Choroid plexus epithelial cell (primary cell): ENCODE results near the gene TMEM108.

Experiments
- DNase-seq: peaks from one replicate; pipeline ENCODE4 v3.0.0-alpha.2; 2010; ENCODE audit warnings: low read depth
- H3K4me3 ChIP-seq: 2 replicates; pipeline ENCODE4 v1.5.1; 2011; ENCODE audit warnings: low read depth, mild to moderate bottlenecking, control low read depth, low read length, moderate library complexity
- TF ChIP-seq, protein P1 (sequence below): conservative IDR thresholded peaks from 2 replicates; pipeline ENCODE4 v1.5.1; 2011; ENCODE audit warnings: low read depth, mild to moderate bottlenecking, control low read depth, inconsistent platforms, low read length, moderate library complexity

Gene TMEM108

DNA sequence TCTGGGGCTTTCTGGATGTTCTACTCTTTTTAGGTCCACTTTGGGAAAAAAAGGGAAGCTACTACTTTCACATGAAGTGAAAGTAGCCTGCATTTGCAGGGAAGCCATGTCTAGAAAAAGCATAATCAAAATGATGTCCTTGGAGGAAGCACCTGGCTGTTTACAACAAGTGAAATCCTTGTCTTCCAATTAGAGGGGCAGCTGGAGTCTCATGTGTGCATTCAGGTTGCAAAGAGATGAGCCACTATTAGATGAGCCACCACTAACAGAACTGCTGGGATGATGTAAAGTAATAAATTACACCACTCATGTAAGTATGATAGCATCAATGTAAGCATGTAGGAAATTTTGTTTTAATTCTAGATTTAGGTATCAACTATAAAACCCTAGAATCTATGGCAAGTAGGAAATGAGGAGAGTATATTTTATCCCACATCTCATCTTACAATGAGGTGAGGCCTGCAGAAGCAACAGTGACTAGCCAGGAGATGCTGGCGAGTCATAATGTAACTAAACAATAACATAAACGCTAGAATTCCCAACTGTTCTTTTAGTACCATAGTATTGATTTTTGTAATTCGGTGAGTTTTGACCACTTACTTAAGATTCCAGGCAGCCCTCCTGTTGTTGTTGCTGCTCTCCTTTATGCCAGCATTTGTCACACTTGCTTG, 75.9 kb downstream of the TMEM108 start:
- TF ChIP-seq, protein P1, sequence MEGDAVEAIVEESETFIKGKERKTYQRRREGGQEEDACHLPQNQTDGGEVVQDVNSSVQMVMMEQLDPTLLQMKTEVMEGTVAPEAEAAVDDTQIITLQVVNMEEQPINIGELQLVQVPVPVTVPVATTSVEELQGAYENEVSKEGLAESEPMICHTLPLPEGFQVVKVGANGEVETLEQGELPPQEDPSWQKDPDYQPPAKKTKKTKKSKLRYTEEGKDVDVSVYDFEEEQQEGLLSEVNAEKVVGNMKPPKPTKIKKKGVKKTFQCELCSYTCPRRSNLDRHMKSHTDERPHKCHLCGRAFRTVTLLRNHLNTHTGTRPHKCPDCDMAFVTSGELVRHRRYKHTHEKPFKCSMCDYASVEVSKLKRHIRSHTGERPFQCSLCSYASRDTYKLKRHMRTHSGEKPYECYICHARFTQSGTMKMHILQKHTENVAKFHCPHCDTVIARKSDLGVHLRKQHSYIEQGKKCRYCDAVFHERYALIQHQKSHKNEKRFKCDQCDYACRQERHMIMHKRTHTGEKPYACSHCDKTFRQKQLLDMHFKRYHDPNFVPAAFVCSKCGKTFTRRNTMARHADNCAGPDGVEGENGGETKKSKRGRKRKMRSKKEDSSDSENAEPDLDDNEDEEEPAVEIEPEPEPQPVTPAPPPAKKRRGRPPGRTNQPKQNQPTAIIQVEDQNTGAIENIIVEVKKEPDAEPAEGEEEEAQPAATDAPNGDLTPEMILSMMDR, result no peak
- DNase-seq, result no peak
- no peak overlapping the region for H3K4me3 ChIP-seq

DNA sequence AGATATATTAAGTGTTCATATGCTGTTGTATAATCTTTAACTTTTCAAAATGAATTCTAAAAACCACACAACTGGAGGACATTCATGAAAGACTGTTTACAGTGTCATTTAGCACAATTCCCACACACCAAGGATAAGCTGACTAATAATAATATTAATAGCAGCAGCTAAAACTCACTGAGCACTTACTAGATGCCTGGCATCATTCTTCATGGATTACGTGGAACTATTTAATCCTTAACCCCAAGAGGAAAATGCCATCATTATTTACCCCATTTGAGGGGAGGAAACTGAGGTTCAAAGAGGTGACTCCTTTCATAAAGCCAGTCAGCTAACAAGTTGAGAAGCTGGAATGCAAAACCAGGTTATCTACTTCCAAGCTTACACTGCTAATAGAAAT, 77.0 kb downstream of the TMEM108 start:
- DNase-seq, result no peak
- H3K4me3 ChIP-seq, result no peak overlapping the region
- TF ChIP-seq, protein P1, result no peak

DNA sequence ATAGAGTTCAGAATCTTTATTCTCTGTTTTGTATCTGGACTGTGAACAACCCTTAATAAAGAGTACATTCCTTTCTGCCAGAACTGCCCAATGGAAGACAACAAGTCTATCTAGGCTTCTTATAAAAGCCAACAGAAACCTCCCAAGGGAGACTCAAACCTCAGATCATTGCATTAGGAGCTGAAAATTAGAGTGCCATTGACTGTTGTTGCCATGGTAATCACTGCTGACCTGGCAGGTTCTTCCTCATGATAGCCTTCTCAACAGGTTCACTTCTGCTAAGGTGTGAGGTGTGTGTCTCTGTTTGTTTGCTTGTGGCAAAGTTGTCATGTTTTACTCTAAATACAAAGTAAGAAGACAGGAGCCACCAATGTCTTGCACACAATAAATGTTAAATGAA, 79.2 kb downstream of the TMEM108 start:
- no peak overlapping the region for H3K4me3 ChIP-seq
- DNase-seq, result no peak
- TF ChIP-seq, protein P1, result no peak

DNA sequence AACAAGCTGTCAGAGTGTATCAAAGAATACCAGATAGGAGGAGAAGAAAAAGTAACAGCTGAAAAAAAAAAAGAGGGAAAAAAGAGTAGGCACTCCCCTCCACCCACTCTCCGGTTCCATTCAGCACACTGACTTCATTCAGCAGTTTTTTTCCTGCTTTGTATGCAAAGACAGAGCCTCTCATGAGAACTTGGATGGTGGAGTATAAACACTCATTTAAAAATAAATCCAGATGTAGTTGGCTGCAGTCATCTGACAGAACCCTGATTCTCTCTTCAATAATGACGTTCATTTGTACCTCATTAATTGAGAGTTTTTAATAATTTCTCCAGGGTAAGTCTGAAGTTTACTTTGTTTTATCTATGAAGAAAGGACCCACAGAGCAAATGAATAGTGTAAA, 81.0 kb downstream of the TMEM108 start:
- DNase-seq, result no peak
- TF ChIP-seq, protein P1, result no peak
- no peak overlapping the region for H3K4me3 ChIP-seq

DNA sequence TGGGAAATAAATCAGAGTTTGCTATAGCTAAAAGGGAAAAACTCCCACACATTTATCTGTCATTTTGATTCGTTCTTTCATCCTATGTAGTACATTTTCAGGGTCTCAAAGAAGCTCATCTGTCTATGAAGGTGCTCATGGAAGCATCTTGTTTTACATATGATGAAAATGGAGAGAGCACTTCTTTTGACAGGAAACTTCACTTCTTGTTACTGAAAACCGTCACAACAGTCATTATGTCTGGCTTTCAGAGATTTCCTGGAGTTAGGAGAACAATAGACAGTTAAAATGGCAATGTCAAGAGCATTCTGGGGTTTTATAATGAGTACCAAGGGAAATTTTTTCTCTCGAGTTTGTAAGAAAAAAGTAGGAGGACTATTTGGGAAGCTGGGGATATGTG, 83.3 kb downstream of the TMEM108 start:
- no peak for DNase-seq

DNA sequence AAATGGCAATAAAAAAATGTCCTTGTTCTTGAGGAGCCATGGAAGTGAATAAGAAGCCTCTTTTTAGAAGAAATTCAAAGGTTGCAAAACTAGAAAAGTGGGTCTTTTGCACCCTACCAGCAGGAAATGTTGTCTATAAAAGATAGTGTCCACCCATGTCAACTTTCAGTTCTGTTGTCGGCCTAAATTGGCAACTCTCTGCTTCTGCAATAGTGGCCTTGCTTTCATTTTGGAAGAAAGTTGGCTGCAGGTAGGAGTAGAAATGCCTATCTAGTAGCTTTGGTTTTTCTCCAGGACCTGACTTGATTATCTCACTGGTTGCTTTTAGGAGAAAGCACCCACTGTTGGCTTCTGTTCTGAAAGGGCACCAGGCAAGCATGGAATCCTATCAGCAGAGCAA, 85.4 kb downstream of the TMEM108 start:
- TF ChIP-seq, protein P1, result no peak
- no peak overlapping the region for H3K4me3 ChIP-seq

More for the DNA sequence above, 83.3 kb downstream of the TMEM108 start:
- TF ChIP-seq, protein P1, result no peak
- H3K4me3 ChIP-seq, result no peak overlapping the region

DNA sequence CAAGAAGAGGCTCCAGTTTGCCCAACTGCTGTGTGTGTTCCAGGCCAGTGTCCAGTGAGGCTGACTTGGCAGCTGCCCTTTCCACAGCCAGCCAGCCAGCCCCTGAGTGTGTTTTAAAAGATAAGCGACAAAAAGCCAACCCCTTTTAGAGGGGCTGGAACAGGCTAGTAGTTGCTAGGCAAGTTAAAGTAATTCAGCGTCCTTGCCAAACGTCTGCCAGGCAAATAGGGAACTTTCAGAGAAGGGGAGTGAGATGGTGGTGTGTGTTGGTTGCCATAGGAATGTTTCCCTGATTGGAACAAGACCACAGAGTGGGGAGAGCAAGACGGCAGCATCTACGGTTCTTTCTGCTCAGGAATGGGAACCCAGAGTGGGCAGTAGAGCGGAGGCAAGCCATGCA, 86.3 kb downstream of the TMEM108 start:
- no peak for DNase-seq
- TF ChIP-seq, protein P1, result no peak
- no peak overlapping the region for H3K4me3 ChIP-seq

More for the DNA sequence above, 85.4 kb downstream of the TMEM108 start:
- no peak for DNase-seq
